GM21367 (cell line): ENCODE results near the gene EXOC4.

Experiments
- ATAC-seq: cut with Tn5 transposase; IDR thresholded peaks from one replicate; pipeline ENCODE4 v1.9.1; 2021; ENCODE audit not compliant: unreplicated experiment

The EXOC4 gene

GRCh38 chr7:133360201-133360600 lies 107.3 kb downstream of the EXOC4 start:
- no peak for ATAC-seq

- ATAC-seq = no peak
These were observed 108.9 kb downstream of the EXOC4 start for GRCh38 chr7:133361806-133362205.

GRCh38 chr7:133364959-133365690 lies 112.2 kb downstream of the EXOC4 start:
- no peak for ATAC-seq

GRCh38 chr7:133365917-133366316 lies 113.0 kb downstream of the EXOC4 start:
- no peak for ATAC-seq

GRCh38 chr7:133367561-133367960 lies 114.7 kb downstream of the EXOC4 start:
- no peak for ATAC-seq

- ATAC-seq = no peak
These were observed 116.3 kb downstream of the EXOC4 start for GRCh38 chr7:133369130-133369529.

GRCh38 chr7:133371616-133372015 lies 118.7 kb downstream of the EXOC4 start:
- ATAC-seq = no peak

GRCh38 chr7:133372337-133372736 lies 119.5 kb downstream of the EXOC4 start:
- ATAC-seq = no peak

- no peak for ATAC-seq
These were observed 123.6 kb downstream of the EXOC4 start for GRCh38 chr7:133376514-133376913.

GRCh38 chr7:133381965-133382364 lies 129.1 kb downstream of the EXOC4 start:
- ATAC-seq = no peak

GRCh38 chr7:133382775-133383559 lies 130.1 kb downstream of the EXOC4 start:
- no peak for ATAC-seq

- ATAC-seq = no peak
These were observed 133.3 kb downstream of the EXOC4 start for GRCh38 chr7:133386205-133386604.

GRCh38 chr7:133389727-133390126 lies 136.8 kb downstream of the EXOC4 start:
- no peak for ATAC-seq

- no peak for ATAC-seq
These were observed 138.3 kb downstream of the EXOC4 start for GRCh38 chr7:133391206-133391605.

GRCh38 chr7:133394369-133394768 lies 141.5 kb downstream of the EXOC4 start:
- ATAC-seq = no peak

- ATAC-seq = no peak
These were observed 142.7 kb downstream of the EXOC4 start for GRCh38 chr7:133395551-133395950.

- no peak for ATAC-seq
These were observed 145.6 kb downstream of the EXOC4 start for GRCh38 chr7:133398506-133398905.

- ATAC-seq = no peak
These were observed 148.3 kb downstream of the EXOC4 start for GRCh38 chr7:133401225-133401624.

- no peak for ATAC-seq
These were observed 155.3 kb downstream of the EXOC4 start for GRCh38 chr7:133408212-133408611.

GRCh38 chr7:133409421-133409820 lies 156.5 kb downstream of the EXOC4 start:
- ATAC-seq = no peak

GRCh38 chr7:133409966-133410365 lies 157.1 kb downstream of the EXOC4 start:
- no peak for ATAC-seq

- ATAC-seq = no peak
These were observed 158.5 kb downstream of the EXOC4 start for GRCh38 chr7:133411395-133411794.
